ENCODE measurements around the gene GPR62.
"Not testable (repeated sequence)": the region's sequence is repeated elsewhere in the genome, so short reads cannot be mapped to it uniquely, and the experiment has no call there.

The GPR62 gene

DNA sequence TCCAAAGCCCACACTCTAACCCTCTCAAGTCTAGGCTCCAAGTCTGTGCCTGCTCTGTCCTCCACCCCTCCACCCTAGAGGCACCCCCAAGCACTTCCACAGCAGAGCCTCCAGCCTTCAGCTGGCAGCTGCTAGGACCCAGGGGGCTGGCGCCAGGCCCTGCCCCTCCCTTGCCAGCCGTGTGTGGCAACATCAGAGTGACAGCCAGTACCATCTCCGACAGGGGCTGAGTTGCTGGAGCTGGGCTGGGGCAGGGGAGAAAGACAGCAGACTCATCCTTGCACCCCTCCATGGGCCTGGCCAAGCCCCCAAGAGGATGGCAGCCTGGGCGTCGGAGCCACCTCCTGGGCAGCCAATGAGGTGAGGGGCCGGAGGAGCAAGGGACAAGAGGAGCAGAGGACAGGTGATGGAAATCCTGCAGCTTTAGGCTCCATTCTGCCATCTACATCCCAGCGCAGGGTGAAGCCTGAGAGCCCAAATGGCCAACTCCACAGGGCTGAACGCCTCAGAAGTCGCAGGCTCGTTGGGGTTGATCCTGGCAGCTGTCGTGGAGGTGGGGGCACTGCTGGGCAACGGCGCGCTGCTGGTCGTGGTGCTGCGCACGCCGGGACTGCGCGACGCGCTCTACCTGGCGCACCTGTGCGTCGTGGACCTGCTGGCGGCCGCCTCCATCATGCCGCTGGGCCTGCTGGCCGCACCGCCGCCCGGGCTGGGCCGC lies at the start of gene GPR62:
GPR62 (plus strand) TSS at position 207 of the 718 bp plus-strand sequence; CDS start at position 479, 272 bp downstream.
- DNase-seq, result no peak

DNA sequence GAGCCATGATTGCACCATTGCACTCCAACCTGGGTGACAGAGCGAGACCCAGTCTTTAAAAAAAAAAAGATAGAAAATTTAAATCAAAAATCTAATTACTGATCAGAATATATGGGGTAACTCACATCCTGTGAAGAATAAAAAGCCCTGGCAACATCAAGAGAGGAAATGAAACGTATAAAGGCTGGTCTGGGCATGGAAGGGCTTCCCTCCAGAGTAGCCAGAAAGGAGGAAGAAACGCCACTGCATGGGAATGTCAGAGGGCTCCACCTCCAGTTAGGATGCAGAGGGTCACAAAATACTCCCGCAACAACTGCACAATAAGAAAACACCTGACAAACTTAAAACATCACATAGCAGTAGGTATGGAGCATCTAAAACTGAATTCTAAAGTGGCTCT lies 47.2 kb upstream of the GPR62 start:
- DNase-seq, result no peak

- no peak for DNase-seq
Observed at GRCh38 chr3:51916418-51916817, 38.8 kb upstream of the GPR62 start.

GRCh38 chr3:51921081-51921578 lies 34.1 kb upstream of the GPR62 start:
- no peak for DNase-seq

GRCh38 chr3:51927061-51927977 lies 27.9 kb upstream of the GPR62 start:
- no peak for DNase-seq

DNA sequence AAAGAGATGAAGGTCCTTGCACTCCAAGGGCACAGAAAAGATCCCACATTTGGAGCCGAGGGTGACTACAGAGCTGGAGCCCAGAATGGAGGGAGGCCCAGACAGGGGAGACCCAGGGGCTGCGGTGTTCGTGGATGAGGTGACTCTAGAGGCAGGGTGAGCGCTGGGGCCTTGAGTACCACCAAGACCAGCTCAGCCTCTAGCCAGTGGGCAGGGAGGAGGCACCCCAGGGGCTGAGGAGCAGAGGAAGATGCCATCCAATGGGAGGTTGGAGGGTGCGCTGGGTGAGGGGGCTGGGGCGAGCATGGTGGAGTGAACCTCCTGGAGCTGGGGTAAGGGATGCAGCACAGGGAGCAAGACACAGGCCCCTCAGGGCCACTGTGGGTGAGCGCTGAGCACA lies 26.7 kb upstream of the GPR62 start:
- no peak for DNase-seq

DNA sequence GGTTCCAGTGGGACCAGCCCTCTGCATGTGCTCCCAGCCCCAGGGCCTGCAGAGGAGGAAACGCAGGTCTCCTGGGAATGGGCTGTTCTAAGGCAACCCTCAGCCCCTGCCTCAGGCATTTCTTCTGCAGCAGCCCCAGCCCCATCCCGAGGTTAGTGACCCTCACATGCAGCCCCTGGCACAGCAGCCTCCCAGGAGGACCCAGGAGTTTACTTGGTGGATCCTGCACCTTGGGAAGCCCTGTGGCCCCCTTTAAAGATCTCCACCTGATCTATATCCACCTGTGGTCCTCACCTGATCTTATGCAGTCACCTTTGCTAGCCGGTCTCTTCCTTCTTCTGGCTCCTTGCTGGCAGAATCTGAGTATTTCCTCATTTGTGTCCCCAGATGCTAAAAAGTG lies 26.2 kb upstream of the GPR62 start:
- not testable (repeated sequence) for DNase-seq

GRCh38 chr3:51929420-51930003 lies 25.7 kb upstream of the GPR62 start:
- no peak for DNase-seq

- no peak for DNase-seq
Observed at GRCh38 chr3:51930439-51930838, 24.7 kb upstream of the GPR62 start.

DNA sequence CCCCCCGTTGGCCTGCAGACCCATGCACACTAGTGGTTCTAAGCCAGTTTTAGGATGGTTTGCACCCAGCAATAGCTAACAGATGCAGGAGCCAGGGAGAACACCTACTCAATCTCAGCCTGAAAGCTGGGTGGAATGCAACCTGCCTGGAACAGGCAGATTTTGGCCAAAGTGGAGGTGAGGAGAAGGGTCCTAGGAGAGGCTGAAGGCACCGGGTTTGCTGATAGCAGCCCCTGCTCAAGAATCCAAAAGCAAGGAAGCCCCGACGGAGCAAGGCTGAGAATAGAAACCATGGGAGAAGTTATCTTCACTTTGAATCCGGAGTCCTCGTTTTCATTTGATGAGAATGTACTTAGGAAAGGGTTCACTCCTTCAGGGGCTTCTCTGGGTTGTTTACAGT lies 23.4 kb upstream of the GPR62 start:
- no peak for DNase-seq

- no peak for DNase-seq
Observed at GRCh38 chr3:51932471-51933370, 22.5 kb upstream of the GPR62 start.

DNA sequence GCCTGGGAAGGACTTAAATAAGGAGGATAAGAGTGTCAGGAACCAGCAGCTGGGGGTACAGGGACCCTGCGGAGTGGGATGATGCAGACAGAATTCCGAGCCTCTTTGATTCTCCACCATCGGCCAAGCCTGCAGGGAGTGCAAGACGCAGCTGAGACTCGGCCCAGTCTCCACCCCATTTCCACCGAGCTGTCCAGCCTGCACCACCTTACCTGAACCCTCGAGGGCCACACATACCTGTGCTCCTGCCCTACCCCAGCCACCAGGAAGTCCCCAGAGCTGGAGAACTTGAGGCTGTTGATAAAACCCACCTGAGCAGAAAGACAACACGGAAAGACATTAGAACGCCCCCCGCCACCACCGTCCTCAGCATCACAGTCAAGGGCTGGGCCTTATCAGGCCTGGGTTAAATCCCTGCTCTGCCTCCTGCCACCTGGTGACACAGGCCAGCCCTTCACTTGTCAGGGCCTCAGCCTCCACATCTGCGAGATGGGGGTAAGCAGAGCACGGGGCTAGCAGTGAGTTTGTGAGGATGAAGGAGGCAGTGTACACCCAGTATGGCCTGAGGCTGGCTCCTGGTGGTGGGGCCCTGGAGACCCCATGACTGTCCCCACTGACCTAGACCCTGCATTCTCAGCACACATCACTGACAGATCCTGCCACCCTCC lies 21.6 kb upstream of the GPR62 start:
- no peak for DNase-seq

GRCh38 chr3:51934139-51934850 lies 20.9 kb upstream of the GPR62 start:
- DNase-seq, result no peak

- DNase-seq, result no peak
Observed at GRCh38 chr3:51934991-51935885, 19.9 kb upstream of the GPR62 start.

- no peak for DNase-seq
Observed at GRCh38 chr3:51935886-51936755, 19.1 kb upstream of the GPR62 start.

DNA sequence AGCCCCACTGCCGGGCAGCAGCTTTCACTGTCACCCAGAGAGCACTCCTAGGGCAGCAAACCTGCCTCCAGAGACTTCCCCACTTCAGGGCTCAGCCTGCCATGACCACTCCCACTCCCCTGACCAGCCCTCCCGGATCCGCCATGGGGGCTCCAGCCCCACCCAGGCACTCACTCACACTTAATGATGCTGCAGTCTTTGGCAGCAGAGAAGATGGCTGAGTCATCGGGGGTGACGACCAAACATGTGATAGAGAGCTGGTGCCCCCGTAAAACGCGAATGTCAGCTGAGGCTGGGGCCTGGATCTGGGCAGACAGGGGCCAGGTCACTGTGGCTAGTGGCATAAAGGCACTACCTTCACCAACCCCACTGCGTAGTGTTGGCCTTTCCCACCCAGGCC lies 18.2 kb upstream of the GPR62 start:
- DNase-seq, result no peak

DNA sequence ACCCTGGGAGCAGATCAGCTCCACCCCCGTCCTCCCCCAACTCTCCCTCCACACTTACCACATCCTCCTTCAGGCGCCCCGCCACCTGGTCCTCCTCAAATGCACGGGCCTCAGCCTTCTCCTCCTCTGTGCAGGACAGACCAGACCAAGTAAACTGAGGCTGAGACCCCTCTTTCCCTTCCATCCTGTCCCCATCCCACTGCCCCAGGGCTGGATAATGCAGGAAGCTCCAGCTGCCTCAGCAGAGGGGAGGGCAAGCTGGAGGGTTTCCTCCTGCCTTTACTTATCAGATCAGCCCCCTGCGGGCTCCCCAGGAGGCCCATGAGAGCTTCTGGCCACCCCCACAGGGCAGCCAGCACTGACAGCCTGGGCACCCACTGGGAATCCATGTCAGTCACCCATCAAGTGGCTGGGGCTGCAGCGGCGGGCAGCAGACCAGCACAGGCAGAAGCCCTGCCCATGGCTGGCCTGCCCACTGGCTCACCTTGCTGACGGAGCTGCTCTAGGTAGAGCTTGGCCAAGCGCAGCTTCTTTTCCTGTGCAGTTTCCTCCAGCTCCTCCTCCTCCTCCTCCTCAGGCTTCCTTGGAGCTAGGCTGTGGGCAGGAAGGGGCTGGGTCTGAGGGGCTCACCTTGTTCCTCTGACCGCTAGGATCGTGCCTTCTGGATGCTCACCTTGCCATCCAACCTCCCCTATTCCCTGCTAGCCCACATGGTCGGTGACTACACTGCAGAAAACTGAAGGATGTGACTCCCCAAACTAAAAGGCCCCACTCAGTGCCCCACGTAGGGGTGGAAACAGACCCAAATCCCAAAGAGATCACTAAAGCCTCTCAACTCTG lies 17.4 kb upstream of the GPR62 start:
- DNase-seq, result no peak

GRCh38 chr3:51938780-51939425 lies 16.3 kb upstream of the GPR62 start:
- DNase-seq, result no peak
